B cell (primary cell): ENCODE data around the gene HOXC13. TPM values are rescaled to one million over a fixed set of nuclear protein-coding genes. Genes with fewer than 3 reads are reported as not detected.

Experiments
- ATAC-seq: fragments of 200-7000 bp; cut with Tn5 transposase; one replicate; pipeline ENCODE4 v1.10.0; 2021; ENCODE audit warnings: low read depth, mild to moderate bottlenecking, moderate number of reproducible peaks, moderate library complexity
- CTCF ChIA-PET: fragments of 350-600 bp; sonication (Branson Sonifier 250); formaldehyde crosslinking; loops from one replicate; lab custom pipeline; 2021; ENCODE audit warnings: antibody characterized with exemption, inconsistent platforms; lab: Charles Lee
- POLR2A ChIA-PET: fragments of 350-600 bp; sonication (Branson Sonifier 250); formaldehyde crosslinking; loops from one replicate; lab custom pipeline; 2021; ENCODE audit warnings: antibody characterized with exemption; lab: Charles Lee
- DNase-seq: peaks from one replicate; pipeline ENCODE4 v3.0.0; 2013
- H2AFZ ChIP-seq: 2 replicates; pipeline ENCODE4 v1.6.1; 2012; ENCODE audit warnings: mild to moderate bottlenecking, low read depth, low read length; ENCODE audit not compliant: insufficient read depth, poor library complexity, severe bottlenecking
- H3K27ac ChIP-seq, 2 donors: 1 replicate in 1 of 2; 2 replicates in 1 of 2; pipeline ENCODE4 v1.5.1; 2012 to 2013; ENCODE audit warnings: low read length in 2 of 2, mild to moderate bottlenecking in 2 of 2, moderate library complexity in 1 of 2
- H3K27me3 ChIP-seq, 4 experiments: fragments of 200-600 bp in 1 of 4; sonication (generic) in 1 of 4; replicated peaks in 1 of 4; 1 replicate in 2 of 4; 2 replicates in 2 of 4; pipeline versions ENCODE4 v1.6.1 to v1.7.0; 2013 to 2016; ENCODE audit warnings: low read length in 3 of 4, mild to moderate bottlenecking in 2 of 4, mixed read lengths in 1 of 4, moderate library complexity in 1 of 4; ENCODE audit not compliant: insufficient read depth in 4 of 4, control insufficient read depth in 3 of 4; ENCODE audit errors: control extremely low read depth in 1 of 4
- H3K36me3 ChIP-seq, 2 experiments: replicated peaks in 1 of 2; 1 replicate in 1 of 2; 2 replicates in 1 of 2; pipeline versions ENCODE4 v1.6.1 to v1.7.1; 2013; ENCODE audit warnings: low read length in 1 of 2; ENCODE audit not compliant: insufficient read depth in 2 of 2, control insufficient read depth in 1 of 2; ENCODE audit errors: control extremely low read depth in 1 of 2, extremely low read depth in 1 of 2
- H3K4me1 ChIP-seq, 2 donors: fragments of 200-600 bp in 1 of 2; sonication (generic) in 1 of 2; 1 replicate in 1 of 2; 2 replicates in 1 of 2; pipeline versions ENCODE4 v1.5.1 to v1.6.1; 2013 to 2017; ENCODE audit warnings: low read length in 2 of 2; ENCODE audit not compliant: control insufficient read depth in 2 of 2, insufficient read depth in 2 of 2
- H3K4me2 ChIP-seq: replicated peaks from 2 replicates; pipeline ENCODE3; 2012; ENCODE audit warnings: mild to moderate bottlenecking, low read depth, low read length; ENCODE audit not compliant: poor library complexity, severe bottlenecking
- H3K4me3 ChIP-seq, 5 experiments: fragments of 200-600 bp in 1 of 5; sonication (generic) in 1 of 5; 1 replicate in 3 of 5; 2 replicates in 2 of 5; pipeline versions ENCODE4 v1.5.1 to v1.7.0; 2011 to 2016; ENCODE audit warnings: low read length in 4 of 5, mild to moderate bottlenecking in 4 of 5, low read depth in 2 of 5, control low read depth in 1 of 5, moderate library complexity in 1 of 5; ENCODE audit not compliant: insufficient read depth in 1 of 5; ENCODE audit errors: control extremely low read depth in 1 of 5, extremely low read depth in 1 of 5
- H3K79me2 ChIP-seq: fragments of 200-600 bp; sonication (generic); one replicate; pipeline ENCODE4 v1.6.0; 2016; ENCODE audit warnings: low read length; ENCODE audit not compliant: control insufficient read depth, insufficient read depth
- H3K9ac ChIP-seq: fragments of 200-600 bp; sonication (generic); 2 replicates; pipeline ENCODE4 v1.6.1; 2017; ENCODE audit warnings: mild to moderate bottlenecking, low read length, moderate library complexity
- H3K9me3 ChIP-seq, 3 donors: one replicate each; pipeline versions ENCODE4 v1.6.1 to v1.7.1; 2013; ENCODE audit warnings: low read length in 2 of 3; ENCODE audit not compliant: control insufficient read depth in 2 of 3, insufficient read depth in 1 of 3; ENCODE audit errors: control extremely low read depth in 1 of 3
- H4K20me1 ChIP-seq: 2 replicates; pipeline ENCODE4 v1.6.0; 2012; ENCODE audit warnings: mild to moderate bottlenecking, low read length; ENCODE audit not compliant: insufficient read depth, control insufficient read depth, poor library complexity, severe bottlenecking
- H3K27ac Mint-ChIP-seq: one replicate; pipeline ENCODE4 v1.8.0; 2021; ENCODE audit warnings: mixed read lengths
- H3K27me3 Mint-ChIP-seq: one replicate; pipeline ENCODE4 v1.8.0; 2021; ENCODE audit warnings: mixed read lengths
- H3K4me1 Mint-ChIP-seq: one replicate; pipeline ENCODE4 v1.8.0; 2021; ENCODE audit warnings: mixed read lengths
- H3K4me3 Mint-ChIP-seq: one replicate; pipeline ENCODE4 v1.8.0; 2021; ENCODE audit warnings: mixed read lengths
- H3K9me3 Mint-ChIP-seq: one replicate; pipeline ENCODE4 v1.8.0; 2022; ENCODE audit warnings: mixed read lengths; ENCODE audit not compliant: insufficient read depth
- CTCF ChIP-seq: fragments of 200-600 bp; IDR thresholded peaks from one replicate; pipeline ENCODE4 v1.8.0; 2022; ENCODE audit warnings: antibody characterized with exemption, mild to moderate bottlenecking
- EZH2 ChIP-seq: IDR thresholded peaks from 2 replicates; pipeline ENCODE4 v1.6.1; 2012; ENCODE audit warnings: borderline replicate concordance, low read depth, mild to moderate bottlenecking, moderate library complexity, low read length; ENCODE audit not compliant: insufficient read depth, poor library complexity, severe bottlenecking
- WGBS: methylation state at CpG from one replicate; pipeline ENCODE4 v1.1.5; 2013; ENCODE audit warnings: missing lambda C conversion rate; ENCODE audit not compliant: insufficient coverage; 5-methylcytosine and 5-hydroxymethylcytosine counted together
- intact Hi-C: fragments of 100-400 bp; cut with micrococcal nuclease; formaldehyde crosslinking; loops from one replicate; pipeline ENCODE4 v1.10.0; 2022
- polyA plus RNA-seq: library from polyadenylated mRNA; depleted of rRNA; stranded (reverse); fragments of >200 nt; gene quantifications from 2 replicates; pipeline ENCODE4 v1.2.3, GENCODE V29; 2012
- total RNA-seq, 2 donors: library from RNA; stranded (reverse); fragments of 120-200 nt in 1 of 2; gene quantifications; 1 replicate in 1 of 2; 2 replicates in 1 of 2; pipeline versions ENCODE4 v1.2.3 to v1.2.4, GENCODE V29; 2013 to 2022

The HOXC13 gene
- total and polyA plus RNA-seq, 2 donors (not counting 1 experiment from before 2014, with no cell fraction given) = not detected

DNA sequence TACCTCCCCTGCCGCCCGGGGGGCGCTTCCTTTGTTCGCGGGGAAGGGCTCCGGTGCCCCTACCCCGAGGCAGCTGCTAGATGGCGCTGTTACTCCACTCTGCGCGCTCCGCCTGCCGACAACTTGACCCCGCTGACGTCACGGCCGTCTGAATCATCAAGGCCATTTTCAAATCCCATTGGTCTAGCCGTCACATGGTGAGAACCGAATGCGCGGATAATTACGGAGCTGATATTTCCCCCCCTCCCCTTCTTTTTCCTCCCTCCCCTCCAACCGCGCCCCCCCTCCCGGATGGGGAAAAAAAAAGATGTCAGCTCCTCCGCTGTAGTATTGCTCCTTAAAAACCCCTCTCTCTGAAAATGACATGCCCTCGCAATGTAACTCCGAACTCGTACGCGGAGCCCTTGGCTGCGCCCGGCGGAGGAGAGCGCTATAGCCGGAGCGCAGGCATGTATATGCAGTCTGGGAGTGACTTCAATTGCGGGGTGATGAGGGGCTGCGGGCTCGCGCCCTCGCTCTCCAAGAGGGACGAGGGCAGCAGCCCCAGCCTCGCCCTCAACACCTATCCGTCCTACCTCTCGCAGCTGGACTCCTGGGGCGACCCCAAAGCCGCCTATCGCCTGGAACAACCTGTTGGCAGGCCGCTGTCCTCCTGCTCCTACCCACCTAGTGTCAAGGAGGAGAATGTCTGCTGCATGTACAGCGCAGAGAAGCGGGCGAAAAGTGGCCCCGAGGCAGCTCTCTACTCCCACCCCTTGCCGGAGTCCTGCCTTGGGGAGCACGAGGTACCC is 46.5 kb downstream of the HOXC13 start, which contains the start of gene HOXC10:
TSS of gene HOXC10 (plus strand) at position 246 of the 791 bp plus-strand sequence. CDS start at position 360, 114 bp downstream.
- H3K36me3 ChIP-seq = no peaks in the 10 kb centered on the region
- peaks cover 0 to 97% (median 93%) of the 10 kb centered on the region in 4 experiments for H3K27me3 ChIP-seq
- TF ChIP-seq CTCF (peak; percentile 24), EZH2 (no peak)
- H3K4me3 ChIP-seq = no peak within 1 kb of the TSS
- 12% methylated on average over 49 of the region's 55 CpGs for WGBS
- no peaks in the 10 kb centered on the region for H4K20me1 ChIP-seq
- H2AFZ ChIP-seq = peak within 1 kb of the TSS; percentile 24
- intact Hi-C loops = loop anchor here (5.0 kb wide), 1 partner anchor 43 kb away; no protein-coding TSS in a partner anchor
- peaks cover 87% of the 10 kb centered on the region for H3K27me3 Mint-ChIP-seq
- H3K9me3 ChIP-seq = peaks cover 0 to 71% (median 12%) of the 10 kb centered on the region in 3 donors
- DNase-seq (peak; percentile 48), ATAC-seq (no peak)
- ChIA-PET CTCF (interaction anchor here (0.6 to 1.4 kb wide), 5 partner anchors 14 to 268 kb away, joined by 3 to 6 read pairs (median 3); partner anchors contain the start of gene HOXC5), POLR2A (no interaction called here)
- H3K27ac Mint-ChIP-seq = peak within 1 kb of the TSS; percentile 74
- no peaks in the 10 kb centered on the region for H3K9me3 Mint-ChIP-seq
- H3K4me1 Mint-ChIP-seq = peaks cover 23% of the 10 kb centered on the region
- H3K4me2 ChIP-seq = peak within 1 kb of the TSS; percentile 56
- H3K4me1 ChIP-seq = peaks cover 30 to 44% of the 10 kb centered on the region in 2 donors
- H3K9ac ChIP-seq = no peak within 1 kb of the TSS
- H3K27ac ChIP-seq = no peak within 1 kb of the TSS
- H3K4me3 Mint-ChIP-seq = peak within 1 kb of the TSS; percentile 47
- no peaks in the 10 kb centered on the region for H3K79me2 ChIP-seq

GRCh38 chr12:53985692-53985993 is 47.0 kb downstream of the HOXC13 start:
- Histone ChIP-seq H3K27me3 (peaks cover 0 to 98% (median 92%) of the 10 kb centered on the region in 4 experiments), H3K4me2 (peak overlapping the region; percentile 56), H2AFZ (peak overlapping the region; percentile 24), H3K36me3 (no peaks in the 10 kb centered on the region), H3K79me2 (no peaks in the 10 kb centered on the region), H3K9me3 (peaks cover 0 to 73% (median 12%) of the 10 kb centered on the region in 3 donors), H4K20me1 (no peaks in the 10 kb centered on the region), H3K4me1 (peaks cover 30 to 42% of the 10 kb centered on the region in 2 donors), H3K4me3 (no peak overlapping the region), H3K9ac (no peak overlapping the region), H3K27ac (no peak overlapping the region)
- DNase-seq (peak; percentile 45), ATAC-seq (no peak)
- peak overlapping the region; percentile 47 for H3K4me3 Mint-ChIP-seq
- H3K4me1 Mint-ChIP-seq = peaks cover 27% of the 10 kb centered on the region
- ChIA-PET CTCF (interaction anchor here (0.6 to 1.4 kb wide), 2 partner anchors 47 to 267 kb away, joined by 4 to 6 read pairs; partner anchors contain the start of gene HOXC5), POLR2A (no interaction called here)
- H3K9me3 Mint-ChIP-seq = no peaks in the 10 kb centered on the region
- H3K27ac Mint-ChIP-seq = peak overlapping the region; percentile 56
- intact Hi-C loops = loop anchor here (5.0 kb wide), 1 partner anchor 43 kb away; no protein-coding TSS in a partner anchor
- 19% methylated on average over 21 of the region's 21 CpGs for WGBS
- H3K27me3 Mint-ChIP-seq = peaks cover 87% of the 10 kb centered on the region
- TF ChIP-seq CTCF = no peak
- TF ChIP-seq EZH2 = no peak
